OCI-LY7 (cell line): Measurements from ENCODE around the gene PDCD2L. TPM values are rescaled to one million over a fixed set of nuclear protein-coding genes. Genes with fewer than 3 reads are reported as not detected.
"Not testable (repeated sequence)": the region's sequence is repeated elsewhere in the genome, so short reads cannot be mapped to it uniquely, and the experiment has no call there.

ENCODE experiments used
- BruUV-seq: library from RNA; stranded (reverse); fragments of 400-500 nt; replicated peaks from 2 replicates; lab custom pipeline; 2021; lab: Mats Ljungman, UMichigan
- CTCF ChIA-PET: fragments of 300-600 bp; sonication (Branson Sonifier 250); formaldehyde crosslinking; loops from one replicate; lab custom pipeline; 2022; ENCODE audit warnings: antibody characterized with exemption; ENCODE audit not compliant: unreplicated experiment; lab: Charles Lee
- POLR2A ChIA-PET: fragments of 300-600 bp; sonication (Branson Sonifier 250); formaldehyde crosslinking; loops from one replicate; lab custom pipeline; 2022; ENCODE audit warnings: antibody characterized with exemption; lab: Charles Lee
- DNase-seq: peaks from one replicate; pipeline ENCODE4 v3.0.0-alpha.2; 2015; ENCODE audit warnings: low spot score
- H2AFZ ChIP-seq: fragments of 200-600 bp; sonication (generic), shearing (Covaris generic); 2 replicates; pipeline ENCODE4 v1.6.1; 2014; ENCODE audit warnings: mild to moderate bottlenecking, antibody characterized with exemption, low read length, moderate library complexity
- H3K27ac ChIP-seq: fragments of 200-600 bp; sonication (generic); 2 replicates; pipeline ENCODE4 v1.5.1; 2014; ENCODE audit warnings: mixed run types, low read depth, mild to moderate bottlenecking, moderate library complexity, low read length, inconsistent platforms; ENCODE audit not compliant: poor library complexity, severe bottlenecking
- H3K36me3 ChIP-seq: fragments of 200-600 bp; sonication (generic); 2 replicates; pipeline ENCODE4 v1.6.1; 2014; ENCODE audit warnings: mild to moderate bottlenecking, antibody characterized with exemption, low read length, moderate library complexity, mixed read lengths; ENCODE audit not compliant: insufficient read depth
- H3K4me1 ChIP-seq: fragments of 200-600 bp; sonication (generic); 2 replicates; pipeline ENCODE4 v1.5.1; 2014; ENCODE audit warnings: mild to moderate bottlenecking, low read length; ENCODE audit not compliant: insufficient read depth, poor library complexity, severe bottlenecking
- H3K4me2 ChIP-seq: fragments of 200-600 bp; sonication (generic); 2 replicates; pipeline ENCODE4 v1.6.1; 2014; ENCODE audit warnings: mild to moderate bottlenecking, low read length
- H3K4me3 ChIP-seq: fragments of 200-600 bp; sonication (generic); 2 replicates; pipeline ENCODE4 v1.5.1; 2014; ENCODE audit warnings: mild to moderate bottlenecking, low read depth, low read length; ENCODE audit not compliant: poor library complexity, severe bottlenecking
- H3K79me2 ChIP-seq: fragments of 200-600 bp; sonication (generic); 2 replicates; pipeline ENCODE4 v1.6.1; 2016; ENCODE audit warnings: low read depth, mild to moderate bottlenecking, low read length, moderate library complexity, mixed read lengths; ENCODE audit not compliant: insufficient read depth
- H3K9me2 ChIP-seq: fragments of 200-600 bp; sonication (generic); 2 replicates; pipeline ENCODE4 v1.6.1; 2016; ENCODE audit warnings: mild to moderate bottlenecking, low read length, mixed read lengths; ENCODE audit not compliant: insufficient read depth
- H3K9me3 ChIP-seq: fragments of 200-600 bp; sonication (generic); 2 replicates; pipeline ENCODE4 v1.6.1; 2014; ENCODE audit warnings: mild to moderate bottlenecking, mixed run types, low read length, mixed read lengths
- H4K20me1 ChIP-seq: fragments of 200-600 bp; sonication (generic); 2 replicates; pipeline ENCODE4 v1.6.1; 2014; ENCODE audit warnings: mild to moderate bottlenecking, antibody characterized with exemption, low read length, moderate library complexity, mixed read lengths; ENCODE audit not compliant: insufficient read depth
- CTCF ChIP-seq: fragments of 200-600 bp; sonication (generic); conservative IDR thresholded peaks from 2 replicates; pipeline ENCODE4 v1.5.1; 2014; ENCODE audit warnings: mild to moderate bottlenecking, antibody characterized with exemption, low read length, moderate library complexity, mixed read lengths
- EZH2phosphoT487 ChIP-seq: fragments of 200-600 bp; sonication (generic); IDR thresholded peaks from 2 replicates; pipeline ENCODE4 v1.6.1; 2018; ENCODE audit warnings: low read depth, borderline replicate concordance, mild to moderate bottlenecking, mixed run types, antibody characterized with exemption, low read length, moderate library complexity, mixed read lengths
- intact Hi-C: fragments of 100-400 bp; cut with micrococcal nuclease; formaldehyde crosslinking; loops from one replicate; pipeline ENCODE4 v1.10.0; 2022; ENCODE audit not compliant: unreplicated experiment
- total RNA-seq, 2 experiments: library from RNA; depleted of rRNA in 1 of 2; stranded (reverse); fragments of >200 nt in 1 of 2; shearing (Covaris generic) in 1 of 2; gene quantifications; 2 replicates each; pipeline ENCODE4 v1.2.3, GENCODE V29; 2014 to 2022

The PDCD2L gene
- total RNA-seq, 2 experiments from 2014 or later = 27.5 to 30.0 TPM

- DNase-seq = no peak
- Histone ChIP-seq H3K4me2 (no peak overlapping the region), H3K79me2 (no peaks in the 10 kb centered on the region), H3K4me3 (no peak overlapping the region), H3K27ac (no peak overlapping the region), H2AFZ (no peak overlapping the region), H3K9me3 (no peaks in the 10 kb centered on the region), H3K36me3 (peaks cover 96% of the 10 kb centered on the region), H3K9me2 (no peaks in the 10 kb centered on the region), H4K20me1 (no peaks in the 10 kb centered on the region), H3K4me1 (no peaks in the 10 kb centered on the region)
- TF ChIP-seq EZH2phosphoT487 (no peak), CTCF (no peak)
- POLR2A ChIA-PET = no interaction called here
- CTCF ChIA-PET = no interaction called here
- intact Hi-C loops = no loop called here
- no TSS peak for BruUV-seq
Measured at GRCh38 chr19:34387446-34387810, 16.8 kb upstream of the PDCD2L start.

- H3K4me1 ChIP-seq, POLR2A ChIA-PET, BruUV-seq, CTCF ChIA-PET, DNase-seq, H3K4me3 ChIP-seq, H3K27ac ChIP-seq, H3K9me2 ChIP-seq, intact Hi-C loops, H2AFZ ChIP-seq, H3K4me2 ChIP-seq, H4K20me1 ChIP-seq, H3K9me3 ChIP-seq, H3K79me2 ChIP-seq: not testable (repeated sequence)
- peaks cover 96% of the 10 kb centered on the region for H3K36me3 ChIP-seq
Measured at GRCh38 chr19:34388745-34389144, 15.5 kb upstream of the PDCD2L start.

- Histone ChIP-seq H3K9me3 (no peaks in the 10 kb centered on the region), H3K27ac (no peak overlapping the region), H3K36me3 (peaks cover 97% of the 10 kb centered on the region), H3K79me2 (no peaks in the 10 kb centered on the region), H4K20me1 (no peaks in the 10 kb centered on the region), H3K4me2 (no peak overlapping the region), H3K4me3 (no peak overlapping the region), H3K4me1 (no peaks in the 10 kb centered on the region), H3K9me2 (no peaks in the 10 kb centered on the region), H2AFZ (no peak overlapping the region)
- TF ChIP-seq CTCF (no peak), EZH2phosphoT487 (no peak)
- CTCF ChIA-PET = no interaction called here
- POLR2A ChIA-PET = no interaction called here
- DNase-seq = no peak
- intact Hi-C loops = no loop called here
- no TSS peak for BruUV-seq
Measured at GRCh38 chr19:34391813-34392212, 12.4 kb upstream of the PDCD2L start.
